HG02870 (cell line): ENCODE data around the gene TSPAN9.

Source experiments
- ATAC-seq: cut with Tn5 transposase; IDR thresholded peaks from one replicate; pipeline ENCODE4 v1.9.1; 2021; ENCODE audit warnings: mild to moderate bottlenecking, moderate library complexity; ENCODE audit not compliant: unreplicated experiment

Gene TSPAN9

DNA sequence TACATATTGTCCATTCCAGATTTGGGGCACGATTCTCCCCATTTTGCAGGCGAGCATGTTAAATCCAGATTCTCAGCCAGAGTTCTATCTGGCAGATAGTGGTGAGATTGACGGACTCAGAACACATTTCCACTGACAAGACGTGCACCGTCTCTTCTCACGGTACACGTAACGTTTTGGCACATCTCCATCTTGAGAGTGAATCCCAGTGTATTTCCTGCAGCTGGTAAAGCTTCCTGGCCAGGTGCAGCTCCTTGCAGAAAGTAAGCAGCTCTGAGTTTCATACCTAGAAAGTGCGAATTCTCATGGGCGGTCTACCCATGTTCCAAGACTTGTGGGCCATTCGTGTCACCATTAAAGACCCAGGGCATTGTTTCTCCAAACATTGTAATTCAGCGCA lies 102.6 kb downstream of the TSPAN9 start:
- no peak for ATAC-seq

- no peak for ATAC-seq
Observed at GRCh38 chr12:3182426-3182825, 105.2 kb downstream of the TSPAN9 start.

GRCh38 chr12:3184485-3184884 lies 107.3 kb downstream of the TSPAN9 start:
- ATAC-seq, result no peak

DNA sequence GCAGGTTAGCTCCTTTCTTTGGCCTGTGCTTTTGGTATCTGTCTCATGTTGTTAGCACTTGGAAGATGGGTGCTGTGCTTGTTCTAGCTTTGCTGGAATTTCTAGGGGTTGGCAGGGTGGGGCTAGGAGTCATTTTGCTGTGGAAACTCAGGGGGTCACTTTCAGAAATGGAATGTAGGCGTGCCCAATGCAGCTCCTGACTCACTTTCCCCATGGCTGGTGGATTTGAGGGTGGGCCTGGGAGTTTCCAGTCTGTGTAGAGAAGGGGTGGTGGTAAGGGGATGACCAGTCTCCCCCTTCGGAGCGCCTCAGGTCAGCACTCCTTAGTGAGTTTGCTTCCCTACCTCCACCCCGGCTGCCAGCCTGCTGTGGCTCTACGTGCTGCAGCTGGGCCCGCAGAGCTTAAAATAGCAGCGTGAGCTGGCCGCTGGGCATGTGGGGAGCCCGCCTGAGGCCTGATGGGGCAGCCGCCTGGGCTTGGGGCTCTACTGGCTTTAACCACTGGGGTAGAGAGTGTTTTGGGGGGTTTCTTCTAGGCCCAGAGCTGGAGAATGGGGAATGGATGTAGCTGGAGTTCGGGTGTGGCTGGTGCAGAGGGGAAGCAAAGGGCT lies 108.2 kb downstream of the TSPAN9 start:
- no peak for ATAC-seq

DNA sequence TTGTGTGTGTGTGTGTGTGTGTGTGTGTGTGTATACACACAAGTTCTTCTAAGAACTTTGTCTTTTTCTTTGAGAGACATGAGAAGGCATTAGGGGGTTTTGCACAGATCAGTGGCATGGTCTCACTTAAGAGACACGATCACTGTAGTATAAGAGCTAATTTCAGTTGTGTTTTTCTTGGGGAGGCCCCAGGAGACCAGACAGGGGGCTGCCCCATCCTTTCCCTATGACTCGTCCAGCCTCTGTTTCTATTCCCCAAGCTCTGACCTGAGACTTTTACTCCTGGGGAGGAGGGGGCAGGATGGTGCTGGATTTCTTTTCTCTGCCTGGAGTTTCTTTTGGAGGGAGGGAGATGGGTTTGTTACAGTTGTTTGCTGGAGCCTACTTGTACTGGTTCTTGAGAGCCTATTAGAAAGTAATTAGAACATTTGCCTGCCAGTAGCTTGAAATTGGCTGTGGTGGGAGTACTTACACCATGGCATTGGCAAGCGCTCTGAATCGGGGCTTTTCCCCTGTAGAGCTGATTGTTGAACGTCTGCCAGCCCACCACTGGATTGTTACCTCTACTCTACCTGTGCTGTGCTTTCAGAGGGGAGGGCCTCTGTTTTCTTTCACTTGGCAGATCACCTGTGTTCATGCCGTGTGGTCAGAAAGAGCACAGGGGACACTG lies 109.5 kb downstream of the TSPAN9 start:
- peak; percentile 68 for ATAC-seq

- no peak for ATAC-seq
Observed at GRCh38 chr12:3187846-3188770, 110.9 kb downstream of the TSPAN9 start.

DNA sequence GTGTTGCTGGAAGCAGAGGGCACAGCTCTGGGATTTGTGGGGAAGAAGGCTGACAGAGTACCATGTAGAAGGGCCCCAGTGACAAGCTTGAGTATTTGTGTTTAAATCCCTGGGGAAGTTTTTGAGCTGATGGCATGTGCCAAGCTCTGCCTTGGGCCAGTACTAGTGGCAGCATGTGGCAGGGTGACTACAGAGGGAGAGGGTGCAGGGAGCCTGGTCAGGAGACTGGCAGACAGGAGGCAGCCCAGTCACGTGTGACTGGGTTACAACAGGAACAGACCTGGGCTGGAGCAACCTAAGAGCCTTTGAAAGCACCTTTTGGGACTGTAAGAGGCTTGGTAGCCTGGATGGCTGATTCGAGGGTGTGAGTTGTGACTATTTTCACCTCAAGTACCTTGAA lies 112.1 kb downstream of the TSPAN9 start:
- no peak for ATAC-seq

GRCh38 chr12:3190101-3190500 lies 112.9 kb downstream of the TSPAN9 start:
- ATAC-seq, result no peak

DNA sequence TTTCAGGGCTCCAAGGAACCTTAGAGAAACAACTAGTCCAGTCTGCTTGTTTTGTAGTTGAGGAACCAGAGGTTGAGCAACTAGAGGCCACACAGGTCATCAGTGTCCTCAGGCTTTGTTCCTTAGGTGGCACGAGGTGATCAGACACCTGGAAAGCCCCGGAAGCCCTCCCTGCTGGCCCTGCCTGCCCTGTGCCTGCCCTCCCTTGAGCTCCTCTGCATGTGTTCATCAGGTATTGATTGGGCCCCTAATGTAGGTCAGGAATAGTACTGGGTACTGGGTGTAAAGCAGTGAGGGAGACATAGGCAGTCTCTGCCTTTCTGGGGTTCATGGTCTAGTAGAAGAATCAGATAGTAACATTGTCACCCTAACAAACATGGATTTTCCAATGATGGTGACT lies 114.3 kb downstream of the TSPAN9 start:
- no peak for ATAC-seq

- no peak for ATAC-seq
Observed at GRCh38 chr12:3192221-3192620, 115.0 kb downstream of the TSPAN9 start.

DNA sequence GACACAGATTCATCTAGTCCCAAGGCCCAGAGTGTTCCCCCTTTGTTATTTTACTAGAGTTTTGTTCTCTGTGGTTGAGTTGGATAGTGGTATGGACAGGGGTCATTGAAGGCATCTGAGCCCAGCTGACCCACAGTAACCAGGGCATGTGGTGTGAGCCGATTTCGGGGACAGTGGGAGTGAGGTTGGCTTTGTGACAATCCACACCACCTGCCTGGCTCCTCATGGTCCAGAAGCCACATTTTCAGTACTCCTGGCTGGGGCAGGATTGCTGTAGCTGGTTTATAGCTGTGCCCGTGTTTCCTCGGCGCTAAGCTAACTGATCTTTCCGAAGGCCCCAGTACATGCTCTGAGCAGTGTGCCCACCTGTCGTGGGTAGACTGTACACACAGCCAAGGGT lies 116.0 kb downstream of the TSPAN9 start:
- no peak for ATAC-seq

DNA sequence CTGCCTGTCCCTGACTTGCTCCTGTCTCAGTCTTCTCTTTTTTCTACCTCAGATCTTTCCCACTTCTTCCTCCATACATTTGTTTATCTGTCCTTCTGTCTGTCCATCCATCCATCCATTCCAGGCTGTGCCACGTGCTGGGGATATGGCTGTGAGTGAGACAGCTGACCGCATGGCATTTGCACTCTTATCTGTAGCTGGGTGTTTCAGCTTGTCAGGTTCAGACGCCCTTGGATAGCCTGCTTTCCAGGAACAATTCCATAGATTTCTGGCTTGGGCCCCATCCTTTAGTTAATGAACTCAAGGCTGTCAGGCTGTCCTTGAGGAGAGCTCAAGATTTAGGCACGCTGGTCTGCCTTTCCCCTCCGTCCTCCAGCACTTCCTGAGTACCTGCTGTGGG lies 116.6 kb downstream of the TSPAN9 start:
- no peak for ATAC-seq

GRCh38 chr12:3195337-3195736 lies 118.2 kb downstream of the TSPAN9 start:
- ATAC-seq, result no peak

- ATAC-seq, result no peak
Observed at GRCh38 chr12:3195859-3196483, 118.8 kb downstream of the TSPAN9 start.

DNA sequence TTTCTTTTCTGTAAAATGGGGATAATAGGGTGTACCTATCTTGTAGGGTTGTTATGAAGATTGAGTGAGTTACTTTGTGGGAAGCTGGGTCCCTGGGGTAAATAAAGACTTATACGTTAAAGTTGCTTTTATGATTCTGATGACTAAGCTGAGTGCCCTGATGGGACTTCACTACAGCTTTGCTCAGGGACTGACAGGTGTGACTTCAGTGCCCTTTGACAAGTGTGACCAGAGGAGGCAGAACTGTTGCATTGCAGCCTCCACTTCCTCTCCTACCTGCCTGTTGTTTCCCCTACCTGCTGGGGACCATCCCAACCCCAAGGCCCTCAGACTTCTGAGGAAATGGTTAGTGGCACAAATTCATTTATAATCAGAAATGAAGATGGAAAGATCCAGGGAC lies 119.3 kb downstream of the TSPAN9 start:
- ATAC-seq, result no peak

- ATAC-seq, result no peak
Observed at GRCh38 chr12:3197131-3197818, 120.1 kb downstream of the TSPAN9 start.

DNA sequence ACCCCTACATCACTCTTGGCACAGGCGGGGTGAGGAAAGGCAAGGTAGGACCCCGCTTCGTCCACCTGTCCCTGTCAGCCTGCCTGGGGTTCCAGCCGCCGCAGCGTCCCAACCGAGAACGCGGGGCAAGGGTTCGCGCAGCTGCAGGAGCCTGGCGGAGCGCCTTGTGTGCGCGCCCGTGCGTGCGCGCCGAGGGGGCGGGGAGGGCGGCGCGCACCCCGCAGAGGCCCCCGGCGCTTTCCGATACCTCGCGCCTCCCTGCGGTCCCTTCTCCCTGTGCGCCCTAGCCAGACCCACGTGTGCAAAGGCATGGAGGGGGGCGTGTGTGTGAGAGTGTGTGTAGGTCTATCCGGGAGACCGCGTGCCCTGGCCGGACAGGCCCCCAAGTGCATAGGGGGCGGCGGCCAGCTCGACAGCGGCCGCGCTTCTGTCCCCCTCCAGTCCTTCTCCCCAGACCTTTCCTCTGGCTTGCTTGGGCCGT lies 122.4 kb downstream of the TSPAN9 start:
- no peak for ATAC-seq

GRCh38 chr12:3200032-3200617 lies 122.9 kb downstream of the TSPAN9 start:
- ATAC-seq, result no peak

DNA sequence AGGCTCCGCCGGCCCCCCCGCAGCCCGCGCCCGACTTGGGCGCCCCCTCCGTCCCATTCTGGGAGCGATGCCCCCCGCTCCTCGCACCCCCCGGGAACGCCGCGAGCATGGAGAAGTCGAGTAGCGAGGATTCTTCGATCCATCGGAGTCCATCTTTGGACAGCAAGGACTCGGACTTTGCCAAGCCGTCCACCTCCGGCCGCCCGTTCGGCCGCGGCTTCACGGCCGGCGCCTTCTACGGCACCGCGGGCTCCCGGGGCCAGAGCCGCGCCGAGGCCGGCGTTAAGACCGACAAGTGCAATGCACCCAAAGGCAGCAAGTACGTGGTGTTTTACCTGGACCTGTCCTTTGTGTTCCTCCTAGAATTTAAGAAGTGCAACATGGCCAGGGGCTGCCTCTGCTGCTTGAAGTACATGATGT lies 123.6 kb downstream of the TSPAN9 start:
- no peak for ATAC-seq

DNA sequence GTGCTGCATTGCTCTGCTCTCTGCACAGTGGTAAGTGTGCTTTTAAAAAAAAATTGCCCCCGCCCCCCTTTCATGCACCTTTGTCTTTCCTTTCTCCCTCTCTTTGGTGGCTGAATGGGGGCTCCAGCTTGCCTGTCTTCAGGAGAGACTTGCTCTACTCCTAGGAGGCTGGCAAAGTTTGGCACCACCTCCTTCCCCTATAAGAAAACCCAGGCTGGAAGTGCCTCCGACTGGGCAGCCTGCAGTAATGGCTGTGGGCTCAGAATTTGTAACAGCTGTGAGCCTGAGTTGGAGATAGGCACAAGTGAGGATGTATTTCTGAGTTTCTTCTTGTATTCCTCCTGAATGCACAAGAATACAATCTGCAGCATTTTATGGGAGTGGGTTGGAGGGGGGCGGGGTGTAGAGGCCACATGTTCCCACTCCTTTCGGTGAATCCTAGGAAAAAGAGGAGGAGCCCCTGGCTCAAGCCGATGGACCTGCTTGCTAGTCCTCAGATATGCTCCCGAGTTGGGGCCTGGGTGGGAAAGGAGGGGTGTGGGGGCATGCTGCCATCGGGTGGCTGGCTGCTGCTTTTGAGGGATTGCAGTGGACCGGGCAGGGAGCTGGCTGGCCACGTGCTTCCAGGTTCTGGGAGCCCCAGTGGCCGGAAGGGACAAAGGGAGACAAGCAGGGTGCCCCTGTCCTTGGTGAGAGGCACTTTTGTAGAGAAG lies 124.3 kb downstream of the TSPAN9 start:
- no peak for ATAC-seq
